K562 (cell line): ENCODE measurements around the gene PFKP. TPM values are rescaled to one million over a fixed set of nuclear protein-coding genes. Genes with fewer than 3 reads are reported as not detected.

Source experiments
- ATF1 ChIP-seq, 2 experiments: fragments of 450-650 bp in 1 of 2; IDR thresholded peaks; 2 replicates each; pipeline ENCODE4 v1.6.1; 2016; ENCODE audit warnings: missing compliant biosample characterization in 1 of 2, missing genetic modification characterization in 1 of 2
- BCOR ChIP-seq: fragments of 450-650 bp; IDR thresholded peaks from 2 replicates; pipeline ENCODE4 v1.6.1; 2016
- CREB1 ChIP-seq, 2 experiments: sonication (generic) in 1 of 2; formaldehyde crosslinking in 1 of 2; IDR thresholded peaks; 2 replicates each; pipeline versions ENCODE4 v1.6.1 to v1.8.0; 2012 to 2022; ENCODE audit warnings: inconsistent platforms in 1 of 2, mild to moderate bottlenecking in 1 of 2, missing genetic modification reagents in 1 of 2, moderate library complexity in 1 of 2
- GTF2A2 ChIP-seq: IDR thresholded peaks from 2 replicates; pipeline ENCODE4 v1.6.1; 2016; ENCODE audit warnings: mild to moderate bottlenecking, missing genetic modification characterization, missing compliant biosample characterization
- HNRNPH1 ChIP-seq: fragments of 200-400 bp; formaldehyde crosslinking; optimal IDR thresholded peaks from 2 replicates; pipeline ENCODE3; 2017; ENCODE audit warnings: low read depth, mild to moderate bottlenecking, low read length, moderate library complexity
- NELFE ChIP-seq: IDR thresholded peaks from 2 replicates; pipeline ENCODE4 v1.6.1; 2011; ENCODE audit warnings: mild to moderate bottlenecking; ENCODE audit not compliant: insufficient read depth, insufficient read length
- POLR2A ChIP-seq: fragments of 450-650 bp; conservative IDR thresholded peaks from 2 replicates; pipeline ENCODE4 v1.6.1; 2016
- PTTG1 ChIP-seq: fragments of 450-650 bp; IDR thresholded peaks from 2 replicates; pipeline ENCODE4 v1.6.1; 2016; ENCODE audit warnings: low read depth, mild to moderate bottlenecking, missing genetic modification characterization, missing compliant biosample characterization
- SRSF7 ChIP-seq: fragments of 200-400 bp; formaldehyde crosslinking; optimal IDR thresholded peaks from 2 replicates; pipeline ENCODE3; 2017; ENCODE audit warnings: mild to moderate bottlenecking, low read depth, low read length
- ZNF175 ChIP-seq: fragments of 200-800 bp; sonication (Bioruptor generic); IDR thresholded peaks from 2 replicates; pipeline ENCODE4 v1.6.1; 2016; ENCODE audit warnings: low read depth, mild to moderate bottlenecking, missing genetic modification characterization, missing compliant biosample characterization
- ZNF24 ChIP-seq: fragments of 450-650 bp; IDR thresholded peaks from 2 replicates; pipeline ENCODE4 v1.6.1; 2016
- ZNF512 ChIP-seq: IDR thresholded peaks from 2 replicates; pipeline ENCODE4 v1.6.1; 2016; ENCODE audit warnings: missing genetic modification characterization, missing compliant biosample characterization
- polyA plus RNA-seq, 8 experiments: library from polyadenylated mRNA; depleted of rRNA in 4 of 8; stranded (reverse) in 5 of 8; unstranded in 3 of 8; fragments of >200 nt; fragmentation: Nextera tagmentation in 2 of 8; fragmentation: Illumina TruSeq in 1 of 8; extraction: Ambion mirVana in 2 of 8; extraction: Trizol in 1 of 8; gene quantifications; 2 replicates each; pipeline versions ENCODE4 v1.2.1 to v1.2.3, GENCODE V29; 2011 to 2014; ENCODE audit warnings: inconsistent platforms in 1 of 8, missing spikeins in 1 of 8
- total RNA-seq, 7 experiments: library from RNA; depleted of rRNA in 6 of 7; stranded (reverse); fragments of >200 nt in 6 of 7; fragmentation: Illumina TruSeq in 2 of 7; extraction: Trizol in 2 of 7; gene quantifications; 2 replicates each; pipeline versions ENCODE4 v1.2.1 to v1.2.3, GENCODE V29; 2011 to 2021; ENCODE audit warnings: low replicate concordance in 1 of 7
- TF ChIP-seq, protein P1 (sequence below), 2 experiments: fragments of 450-650 bp; IDR thresholded peaks; 2 replicates each; pipeline ENCODE4 v1.6.1; 2016; ENCODE audit warnings: mild to moderate bottlenecking in 2 of 2, borderline replicate concordance in 1 of 2, low read depth in 1 of 2, moderate library complexity in 1 of 2
- TF ChIP-seq, protein P2 (sequence below): sonication (generic); formaldehyde crosslinking; IDR thresholded peaks from 2 replicates; pipeline ENCODE4 v1.8.0; 2022; ENCODE audit warnings: mild to moderate bottlenecking, missing genetic modification reagents, borderline replicate concordance

PFKP gene
- total and polyA plus RNA-seq, 9 of the 15 experiments (the other 6 are each of a cell fraction or from before 2014, with no cell fraction given) = 23.5 to 116 (median 62.1) TPM

DNA sequence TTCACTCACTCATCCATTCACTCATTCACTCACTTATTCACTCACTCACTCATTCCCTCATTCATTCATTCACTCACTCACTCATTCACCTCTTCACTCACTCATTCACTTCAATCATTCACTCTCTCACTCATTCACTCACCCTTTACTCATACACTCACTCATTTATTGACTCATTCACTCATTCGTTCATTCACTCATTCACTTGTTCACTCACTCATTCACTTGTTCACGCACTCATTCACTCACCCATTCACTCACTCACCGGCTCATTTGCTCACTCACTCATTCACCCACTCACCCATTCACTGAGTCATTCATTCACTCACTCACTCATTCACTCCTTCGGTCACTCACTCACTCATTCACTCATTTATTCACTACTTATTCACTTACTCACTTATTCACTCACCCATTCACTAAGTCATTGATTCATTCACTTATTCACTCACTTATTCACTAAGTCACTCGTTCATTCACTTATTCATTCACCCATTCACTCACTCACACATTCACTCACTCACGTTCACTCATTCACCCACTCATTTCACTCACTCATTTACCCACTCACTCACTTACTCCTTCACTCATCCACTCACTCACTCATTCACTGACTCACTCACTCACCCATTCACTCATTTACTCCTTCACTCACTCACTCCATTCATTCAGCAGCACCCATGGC lies 4.7 kb upstream of the PFKP start (continued):
- TF ChIP-seq, protein P1, sequence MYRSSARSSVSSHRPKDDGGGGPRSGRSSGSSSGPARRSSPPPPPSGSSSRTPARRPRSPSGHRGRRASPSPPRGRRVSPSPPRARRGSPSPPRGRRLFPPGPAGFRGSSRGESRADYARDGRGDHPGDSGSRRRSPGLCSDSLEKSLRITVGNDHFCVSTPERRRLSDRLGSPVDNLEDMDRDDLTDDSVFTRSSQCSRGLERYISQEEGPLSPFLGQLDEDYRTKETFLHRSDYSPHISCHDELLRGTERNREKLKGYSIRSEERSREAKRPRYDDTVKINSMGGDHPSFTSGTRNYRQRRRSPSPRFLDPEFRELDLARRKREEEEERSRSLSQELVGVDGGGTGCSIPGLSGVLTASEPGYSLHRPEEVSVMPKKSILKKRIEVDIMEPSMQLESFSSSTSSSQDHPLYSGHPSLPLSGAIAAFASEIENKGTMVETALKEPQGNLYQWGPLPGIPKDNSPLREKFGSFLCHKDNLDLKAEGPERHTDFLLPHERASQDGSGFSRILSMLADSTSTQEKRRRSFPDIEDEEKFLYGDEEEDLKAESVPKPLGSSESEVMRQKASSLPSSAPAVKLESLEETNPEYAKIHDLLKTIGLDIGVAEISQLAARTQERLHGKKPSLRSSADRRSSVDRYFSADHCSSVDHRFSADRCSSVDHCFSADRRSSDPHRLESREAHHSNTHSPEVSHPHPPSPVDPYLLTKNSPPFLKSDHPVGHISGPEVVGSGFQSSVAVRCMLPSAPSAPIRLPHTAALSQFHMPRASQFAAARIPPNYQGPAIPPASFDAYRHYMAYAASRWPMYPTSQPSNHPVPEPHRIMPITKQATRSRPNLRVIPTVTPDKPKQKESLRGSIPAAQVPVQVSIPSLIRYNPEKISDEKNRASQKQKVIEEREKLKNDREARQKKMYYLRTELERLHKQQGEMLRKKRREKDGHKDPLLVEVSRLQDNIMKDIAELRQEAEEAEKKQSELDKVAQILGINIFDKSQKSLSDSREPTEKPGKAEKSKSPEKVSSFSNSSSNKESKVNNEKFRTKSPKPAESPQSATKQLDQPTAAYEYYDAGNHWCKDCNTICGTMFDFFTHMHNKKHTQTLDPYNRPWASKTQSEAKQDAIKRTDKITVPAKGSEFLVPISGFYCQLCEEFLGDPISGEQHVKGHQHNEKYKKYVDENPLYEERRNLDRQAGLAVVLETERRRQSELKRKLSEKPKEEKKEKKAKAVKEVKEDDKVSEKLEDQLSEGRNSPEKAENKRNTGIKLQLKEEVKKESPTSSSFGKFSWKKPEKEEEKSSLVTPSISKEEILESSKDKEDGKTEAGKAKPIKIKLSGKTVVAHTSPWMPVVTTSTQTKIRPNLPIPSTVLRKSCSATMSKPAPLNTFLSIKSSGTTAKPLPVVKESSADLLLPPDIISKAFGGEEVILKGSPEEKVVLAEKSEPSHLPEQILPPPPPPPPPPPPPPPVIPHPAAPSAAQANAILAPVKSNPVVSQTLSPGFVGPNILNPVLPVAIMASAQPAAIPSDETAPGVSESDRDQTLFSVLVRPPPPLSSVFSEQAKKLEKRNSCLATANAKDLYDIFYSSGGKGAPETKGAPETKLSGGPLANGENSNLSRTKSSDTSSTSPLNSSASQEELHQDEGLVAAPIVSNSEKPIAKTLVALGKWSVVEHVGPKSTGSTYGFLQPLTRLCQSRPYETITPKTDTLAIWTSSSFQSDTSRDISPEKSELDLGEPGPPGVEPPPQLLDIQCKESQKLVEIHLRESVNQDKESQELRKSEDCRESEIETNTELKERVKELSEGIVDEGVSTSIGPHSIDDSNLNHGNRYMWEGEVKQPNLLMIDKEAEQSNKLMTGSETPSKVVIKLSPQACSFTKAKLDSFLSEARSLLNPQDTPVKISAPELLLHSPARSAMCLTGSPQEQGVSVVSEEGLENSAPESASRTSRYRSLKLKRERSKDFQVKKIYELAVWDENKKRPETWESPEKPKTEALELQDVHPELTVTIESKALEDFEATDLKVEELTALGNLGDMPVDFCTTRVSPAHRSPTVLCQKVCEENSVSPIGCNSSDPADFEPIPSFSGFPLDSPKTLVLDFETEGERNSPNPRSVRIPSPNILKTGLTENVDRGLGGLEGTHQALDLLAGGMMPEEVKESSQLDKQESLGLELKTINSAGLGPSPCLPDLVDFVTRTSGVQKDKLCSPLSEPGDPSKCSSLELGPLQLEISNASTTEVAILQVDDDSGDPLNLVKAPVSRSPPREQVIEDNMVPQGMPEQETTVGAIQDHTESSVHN (IDR thresholded peaks at IDR 0.05; ENCODE audit: borderline replicate concordance in 1 of 2, low read depth in 1 of 2) = 0 out of 4 replicates have a peak, but pooled peaks of 1 of the 2 experiments have one; percentile 18
- TF ChIP-seq GTF2A2 (tag) (no peak), ZNF512 (tag) (peak; percentile 33; the same call in 1 of the 2 replicates), HNRNPH1 (no peak), BCOR (peak; percentile 39; the same call in 1 of the 2 replicates), POLR2A (no peak), ATF1 (CRISPR knock-in tag; IDR thresholded peaks at IDR 0.05) (no peak), ATF1 (tag; IDR thresholded peaks at IDR 0.05) (no peak), PTTG1 (tag) (no peak), CREB1 (IDR thresholded peaks at IDR 0.05) (no peak), CREB1 (CRISPR knock-in tag; IDR thresholded peaks at IDR 0.05) (no peak), ZNF175 (CRISPR knock-in tag) (no peak), NELFE (no peak), SRSF7 (no peak), ZNF24 (peak; percentile 98)
- TF ChIP-seq, protein P2, sequence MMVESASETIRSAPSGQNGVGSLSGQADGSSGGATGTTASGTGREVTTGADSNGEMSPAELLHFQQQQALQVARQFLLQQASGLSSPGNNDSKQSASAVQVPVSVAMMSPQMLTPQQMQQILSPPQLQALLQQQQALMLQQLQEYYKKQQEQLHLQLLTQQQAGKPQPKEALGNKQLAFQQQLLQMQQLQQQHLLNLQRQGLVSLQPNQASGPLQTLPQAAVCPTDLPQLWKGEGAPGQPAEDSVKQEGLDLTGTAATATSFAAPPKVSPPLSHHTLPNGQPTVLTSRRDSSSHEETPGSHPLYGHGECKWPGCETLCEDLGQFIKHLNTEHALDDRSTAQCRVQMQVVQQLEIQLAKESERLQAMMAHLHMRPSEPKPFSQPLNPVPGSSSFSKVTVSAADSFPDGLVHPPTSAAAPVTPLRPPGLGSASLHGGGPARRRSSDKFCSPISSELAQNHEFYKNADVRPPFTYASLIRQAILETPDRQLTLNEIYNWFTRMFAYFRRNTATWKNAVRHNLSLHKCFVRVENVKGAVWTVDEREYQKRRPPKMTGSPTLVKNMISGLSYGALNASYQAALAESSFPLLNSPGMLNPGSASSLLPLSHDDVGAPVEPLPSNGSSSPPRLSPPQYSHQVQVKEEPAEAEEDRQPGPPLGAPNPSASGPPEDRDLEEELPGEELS (CRISPR knock-in tag) = no peak
